ENCODE data around the gene OR51L1.

DNA sequence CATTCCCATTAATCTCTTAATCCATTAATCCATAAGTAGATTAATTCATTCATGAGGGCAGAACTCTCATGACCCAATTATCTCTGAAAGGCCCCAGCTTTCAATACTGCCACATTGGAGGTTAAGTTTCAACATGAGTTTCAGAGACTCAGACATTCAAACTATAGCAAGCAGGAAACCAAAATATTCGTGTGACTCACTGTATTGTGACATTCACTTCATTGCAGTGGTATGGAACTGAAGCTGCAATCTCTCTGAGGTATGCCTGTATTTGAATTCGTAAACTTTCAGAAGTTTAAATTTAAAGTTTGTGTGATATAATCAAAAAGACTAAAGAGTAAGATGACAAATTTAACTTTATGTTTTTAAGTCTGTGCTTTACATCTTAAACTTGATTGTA lies 48.7 kb downstream of the OR51L1 start:
- TF ChIP-seq CTCF (IDR thresholded peaks at IDR 0.05; ENCODE audit: insufficient read depth, low read length) (no peak), POLR2AphosphoS5 (IDR thresholded peaks at IDR 0.05; ENCODE audit: low read depth) (no peak), GABPA (IDR thresholded peaks at IDR 0.05; ENCODE audit: low read depth) (no peak), SPI1 (IDR thresholded peaks at IDR 0.05; ENCODE audit: borderline replicate concordance, low read depth) (no peak)
- TF ChIP-seq, protein P1, sequence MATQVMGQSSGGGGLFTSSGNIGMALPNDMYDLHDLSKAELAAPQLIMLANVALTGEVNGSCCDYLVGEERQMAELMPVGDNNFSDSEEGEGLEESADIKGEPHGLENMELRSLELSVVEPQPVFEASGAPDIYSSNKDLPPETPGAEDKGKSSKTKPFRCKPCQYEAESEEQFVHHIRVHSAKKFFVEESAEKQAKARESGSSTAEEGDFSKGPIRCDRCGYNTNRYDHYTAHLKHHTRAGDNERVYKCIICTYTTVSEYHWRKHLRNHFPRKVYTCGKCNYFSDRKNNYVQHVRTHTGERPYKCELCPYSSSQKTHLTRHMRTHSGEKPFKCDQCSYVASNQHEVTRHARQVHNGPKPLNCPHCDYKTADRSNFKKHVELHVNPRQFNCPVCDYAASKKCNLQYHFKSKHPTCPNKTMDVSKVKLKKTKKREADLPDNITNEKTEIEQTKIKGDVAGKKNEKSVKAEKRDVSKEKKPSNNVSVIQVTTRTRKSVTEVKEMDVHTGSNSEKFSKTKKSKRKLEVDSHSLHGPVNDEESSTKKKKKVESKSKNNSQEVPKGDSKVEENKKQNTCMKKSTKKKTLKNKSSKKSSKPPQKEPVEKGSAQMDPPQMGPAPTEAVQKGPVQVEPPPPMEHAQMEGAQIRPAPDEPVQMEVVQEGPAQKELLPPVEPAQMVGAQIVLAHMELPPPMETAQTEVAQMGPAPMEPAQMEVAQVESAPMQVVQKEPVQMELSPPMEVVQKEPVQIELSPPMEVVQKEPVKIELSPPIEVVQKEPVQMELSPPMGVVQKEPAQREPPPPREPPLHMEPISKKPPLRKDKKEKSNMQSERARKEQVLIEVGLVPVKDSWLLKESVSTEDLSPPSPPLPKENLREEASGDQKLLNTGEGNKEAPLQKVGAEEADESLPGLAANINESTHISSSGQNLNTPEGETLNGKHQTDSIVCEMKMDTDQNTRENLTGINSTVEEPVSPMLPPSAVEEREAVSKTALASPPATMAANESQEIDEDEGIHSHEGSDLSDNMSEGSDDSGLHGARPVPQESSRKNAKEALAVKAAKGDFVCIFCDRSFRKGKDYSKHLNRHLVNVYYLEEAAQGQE (IDR thresholded peaks at IDR 0.05; ENCODE audit: insufficient replicate concordance, low read depth) = no peak
